EL (cell line): ENCODE data around the gene ZFYVE28.

ENCODE experiments used
- DNase-seq: peaks from one replicate; pipeline ENCODE4 v3.0.0-alpha.2; 2016

ZFYVE28 gene

GRCh38 chr4:2408976-2409375 lies 9.5 kb downstream of the ZFYVE28 start:
- no peak for DNase-seq

DNA sequence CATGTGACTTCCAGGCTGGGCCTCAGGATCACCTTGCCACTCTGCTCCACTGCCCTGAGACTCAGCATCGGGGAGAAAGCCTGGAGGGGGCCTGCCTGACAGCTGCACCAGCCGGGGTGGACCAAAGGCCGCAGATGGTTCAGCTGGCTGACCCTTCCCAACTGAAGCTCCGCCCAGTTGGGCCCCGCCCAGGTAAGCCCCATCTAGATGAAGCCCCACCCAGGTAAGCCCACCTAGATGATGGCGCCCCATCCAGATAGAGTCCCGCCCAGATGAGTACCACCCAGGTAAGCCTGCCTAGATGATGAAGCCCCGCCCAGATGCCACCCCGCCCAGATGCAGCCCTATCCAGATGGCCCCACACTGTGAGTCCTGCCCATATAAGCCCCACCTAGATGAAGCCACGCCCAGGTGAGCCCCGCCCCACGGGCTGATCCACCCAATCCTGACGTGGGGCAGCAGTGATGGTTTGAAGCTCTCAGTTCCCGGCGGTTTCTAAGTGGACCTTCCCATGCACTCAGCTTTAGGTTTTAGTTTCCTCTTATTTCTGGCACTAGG lies 10.0 kb downstream of the ZFYVE28 start:
- no peak for DNase-seq

DNA sequence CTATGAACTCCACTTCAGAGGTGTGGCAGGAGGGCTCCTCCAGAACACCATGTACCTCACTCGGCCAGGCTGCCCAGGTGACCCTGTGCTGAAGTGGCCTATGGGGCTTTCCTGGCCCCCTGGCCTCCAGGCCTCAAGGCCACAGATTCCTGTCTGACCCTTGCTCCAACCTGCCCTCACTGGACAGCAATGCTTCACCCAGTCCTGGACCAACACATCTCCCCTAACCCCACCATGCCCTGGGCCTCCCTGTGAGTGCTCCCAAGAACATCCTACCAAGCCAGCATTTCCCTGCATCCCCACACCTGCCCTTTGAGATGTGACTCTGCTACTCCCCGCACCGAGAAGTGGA lies 10.5 kb downstream of the ZFYVE28 start:
- DNase-seq, result no peak

DNA sequence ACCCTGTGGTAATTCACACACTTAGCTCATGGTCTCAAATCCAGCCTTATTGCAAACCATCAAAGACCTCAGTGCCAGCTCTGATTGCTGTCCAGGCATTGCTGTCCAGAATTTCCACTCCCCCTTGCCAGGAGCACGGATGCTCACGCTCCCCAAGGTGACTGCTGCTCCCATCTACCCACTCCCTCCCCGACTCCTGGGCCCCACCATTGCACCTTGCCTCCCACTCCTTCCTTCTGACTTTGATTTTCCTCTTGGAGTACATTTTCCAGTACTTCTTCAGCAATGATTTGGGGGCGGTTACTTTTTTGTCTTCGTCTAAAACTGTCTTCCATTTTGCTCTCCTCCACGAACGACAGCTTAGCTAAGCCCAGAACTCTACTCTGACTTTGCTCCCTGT lies 11.5 kb downstream of the ZFYVE28 start:
- no peak for DNase-seq

- DNase-seq, result no peak
Observed at GRCh38 chr4:2406406-2406805, 12.0 kb downstream of the ZFYVE28 start.

DNA sequence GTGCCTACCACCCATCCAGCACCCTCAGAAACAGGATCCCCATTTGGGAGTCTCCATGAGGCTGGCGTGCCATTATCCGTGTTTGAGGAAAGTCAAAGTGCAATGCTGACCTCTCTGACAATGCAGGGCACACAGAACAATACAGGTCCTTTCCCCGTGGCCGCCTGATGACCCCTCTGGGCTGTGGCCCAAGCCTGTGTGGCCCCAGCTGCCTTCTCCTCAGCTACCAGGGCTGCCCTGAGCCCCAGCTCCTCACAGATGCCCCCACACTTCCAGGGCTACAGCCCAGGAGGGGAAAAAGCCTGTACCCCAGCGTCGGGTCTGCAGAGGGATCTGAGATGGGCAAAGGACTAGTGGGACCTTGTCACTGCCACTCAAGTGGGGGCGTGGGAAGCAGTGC lies 15.5 kb downstream of the ZFYVE28 start:
- DNase-seq, result no peak

- no peak for DNase-seq
Observed at GRCh38 chr4:2402048-2402842, 16.2 kb downstream of the ZFYVE28 start.

DNA sequence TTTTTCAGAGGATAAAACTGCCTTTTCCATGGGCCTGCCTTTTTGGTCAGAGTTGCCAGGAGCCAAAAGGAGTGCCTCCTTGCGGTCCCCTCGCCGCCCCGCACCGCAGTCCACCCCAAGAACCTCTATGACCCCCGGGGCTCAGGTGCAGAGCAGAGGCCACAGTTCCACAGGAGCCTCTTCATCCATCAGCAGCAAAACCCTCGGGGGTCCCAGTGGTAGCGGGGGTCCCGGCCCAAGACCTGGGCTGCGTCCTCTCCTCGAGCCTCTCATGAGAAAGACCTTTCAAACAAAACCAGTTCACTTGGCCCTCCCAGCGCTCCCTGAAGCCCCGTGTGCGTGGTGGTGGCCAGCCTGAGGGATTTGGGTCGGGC lies 16.8 kb downstream of the ZFYVE28 start:
- no peak for DNase-seq

GRCh38 chr4:2400841-2401609 lies 17.4 kb downstream of the ZFYVE28 start:
- DNase-seq, result no peak

GRCh38 chr4:2399631-2400190 lies 18.7 kb downstream of the ZFYVE28 start:
- no peak for DNase-seq

DNA sequence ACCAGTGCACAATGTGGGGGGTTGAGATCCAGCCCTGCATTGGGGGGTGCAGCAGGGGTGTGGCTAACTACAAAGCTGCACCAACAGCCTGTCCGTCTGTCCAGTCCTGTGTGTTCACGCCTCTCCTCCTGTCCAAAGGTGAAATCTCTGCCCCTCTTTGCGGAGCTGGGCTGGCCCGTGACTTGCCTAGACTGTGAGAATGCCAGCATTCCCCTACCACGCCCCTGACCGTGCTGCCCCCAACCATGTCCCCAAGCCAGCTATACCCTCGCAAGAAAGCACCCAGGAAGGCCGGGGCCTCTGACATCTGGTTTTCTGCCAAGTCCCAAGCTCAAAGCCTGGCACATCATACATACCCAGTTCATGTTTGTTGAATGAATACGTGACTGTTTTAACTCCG lies 19.2 kb downstream of the ZFYVE28 start:
- no peak for DNase-seq

DNA sequence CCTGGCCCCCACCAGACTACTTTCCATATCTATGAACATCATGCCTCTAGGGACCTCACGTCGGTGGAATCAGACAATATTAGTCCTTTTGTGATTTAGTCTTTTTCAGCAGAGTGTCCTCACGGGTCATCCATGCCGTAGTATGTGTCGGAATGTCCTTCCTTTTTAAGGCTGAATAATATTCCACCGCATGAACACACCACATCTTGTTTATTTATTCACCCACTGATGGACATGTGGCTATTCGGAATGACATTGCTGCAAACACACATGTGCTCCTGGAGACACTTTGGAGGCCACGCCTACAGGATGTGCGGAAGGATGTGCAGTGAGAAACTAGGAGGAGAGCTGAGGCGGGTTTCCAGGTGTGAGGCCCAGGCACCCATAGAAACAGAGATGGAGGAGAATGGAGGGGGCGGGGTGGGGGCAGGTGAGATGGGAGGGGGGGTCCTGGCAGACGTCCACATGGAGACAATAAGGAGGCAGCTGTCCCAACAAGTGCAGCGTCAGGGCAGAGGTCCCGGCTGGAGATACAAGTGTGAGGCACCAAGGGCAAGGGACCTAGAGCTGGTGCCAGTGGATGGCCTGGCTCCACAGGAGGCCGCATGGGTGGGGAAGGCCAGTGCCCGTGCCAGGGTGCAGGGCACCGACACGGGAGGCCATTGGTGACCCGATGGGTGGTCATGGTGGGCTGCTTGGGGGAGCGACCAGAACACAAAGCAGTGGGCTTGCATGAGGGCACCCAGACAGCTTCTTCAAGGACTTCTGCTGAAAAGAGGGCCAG lies 20.7 kb downstream of the ZFYVE28 start:
- no peak for DNase-seq

- no peak for DNase-seq
Observed at GRCh38 chr4:2396781-2397368, 21.6 kb downstream of the ZFYVE28 start.

DNA sequence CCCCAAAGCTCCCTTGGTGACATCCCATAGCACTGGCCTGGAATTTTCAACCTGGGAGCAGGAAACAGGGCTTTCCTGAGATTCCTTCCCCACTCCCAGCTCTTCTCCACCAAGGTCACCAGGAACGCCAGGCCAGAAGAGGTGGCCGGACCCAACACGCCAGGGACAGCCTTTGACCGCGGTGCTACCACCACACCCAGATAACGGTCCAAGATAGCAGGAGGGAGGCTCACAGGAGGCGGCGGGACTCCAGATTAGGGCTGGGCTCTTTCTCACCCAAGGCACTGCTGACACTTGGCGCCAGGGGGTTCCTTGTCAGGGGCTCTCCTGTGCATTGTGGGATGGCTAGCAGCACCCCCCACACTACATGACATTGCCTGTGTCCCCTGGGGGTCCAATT lies 22.9 kb downstream of the ZFYVE28 start:
- no peak for DNase-seq

GRCh38 chr4:2395038-2395437 lies 23.4 kb downstream of the ZFYVE28 start:
- no peak for DNase-seq

DNA sequence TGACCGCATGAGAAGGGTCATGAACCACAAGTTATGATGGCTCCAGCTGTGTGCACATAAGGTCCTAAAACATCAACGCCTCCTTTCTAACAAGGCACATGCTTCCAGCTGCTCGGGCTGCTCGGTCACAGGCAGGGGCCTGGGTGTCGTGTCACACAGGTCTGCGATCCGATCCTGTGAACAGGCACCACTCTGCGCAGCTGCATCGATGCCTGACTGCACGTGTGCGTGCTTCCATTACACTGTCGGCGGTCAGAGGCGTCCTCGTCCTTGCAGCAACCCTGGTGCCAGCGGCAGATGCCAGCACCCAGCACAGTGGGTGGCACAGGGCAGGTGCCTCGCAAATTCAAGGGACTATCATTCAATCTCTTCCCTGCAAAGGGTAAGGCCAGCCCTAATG lies 23.9 kb downstream of the ZFYVE28 start:
- no peak for DNase-seq

GRCh38 chr4:2393353-2394270 lies 24.8 kb downstream of the ZFYVE28 start:
- no peak for DNase-seq

- no peak for DNase-seq
Observed at GRCh38 chr4:2390784-2391421, 27.5 kb downstream of the ZFYVE28 start.

DNA sequence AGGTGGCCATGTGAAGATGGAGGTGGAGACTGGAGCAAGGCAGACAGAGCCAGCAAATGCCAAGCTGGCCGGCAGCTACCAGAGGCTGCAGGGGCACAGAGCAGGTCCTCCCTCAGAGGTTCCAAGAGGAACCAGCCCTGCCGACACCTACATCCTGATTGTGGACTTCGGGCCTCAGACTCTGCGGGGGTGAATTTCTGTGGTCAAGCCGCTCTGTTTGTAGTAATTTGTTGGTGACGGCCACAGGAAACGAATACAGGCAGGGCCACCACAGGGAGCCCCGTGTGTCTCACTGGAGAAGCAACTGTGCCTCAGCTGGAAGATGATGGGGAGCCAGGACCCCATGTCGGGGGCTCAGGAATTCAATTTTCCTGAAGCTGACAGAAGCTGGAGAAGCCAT lies 28.3 kb downstream of the ZFYVE28 start:
- no peak for DNase-seq

DNA sequence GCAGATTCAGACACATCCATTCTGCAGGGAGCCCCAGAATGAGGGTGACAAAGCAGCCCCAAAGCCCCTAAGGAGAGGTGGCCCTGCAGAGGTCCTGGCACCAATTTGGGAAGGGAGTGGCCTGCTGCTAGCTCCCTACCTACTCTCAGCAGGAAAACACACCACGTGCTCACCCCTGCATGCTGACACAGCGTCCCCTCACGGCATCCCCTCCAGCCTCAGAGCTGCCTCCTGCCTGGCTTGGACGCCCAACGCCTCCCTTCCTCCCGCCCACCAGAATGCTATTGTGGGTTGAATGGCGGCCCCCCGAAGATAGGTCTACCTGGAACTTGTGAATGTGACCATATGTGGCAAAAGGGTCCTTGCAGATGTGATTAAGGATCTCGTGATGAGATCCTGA lies 28.8 kb downstream of the ZFYVE28 start:
- no peak for DNase-seq
